Stimulated activated CD8-positive, alpha-beta memory T cell treated with anti-CD3 and anti-CD28 coated beads, Interleukin-2, amount 100 ng/mL, for 1 hour (primary cell): ENCODE data around the gene WRAP53.
A peak's percentile ranks its signal among the peaks of the same experiment; 100 is the strongest.
"Not testable (repeated sequence)": the region's sequence is repeated elsewhere in the genome, so short reads cannot be mapped to it uniquely, and the experiment has no call there.

Experiments
- DNase-seq, 2 donors: peaks; one replicate each; pipeline ENCODE4 v3.0.0-alpha.2; 2020; ENCODE audit warnings: low read depth in 2 of 2

WRAP53 gene

DNA sequence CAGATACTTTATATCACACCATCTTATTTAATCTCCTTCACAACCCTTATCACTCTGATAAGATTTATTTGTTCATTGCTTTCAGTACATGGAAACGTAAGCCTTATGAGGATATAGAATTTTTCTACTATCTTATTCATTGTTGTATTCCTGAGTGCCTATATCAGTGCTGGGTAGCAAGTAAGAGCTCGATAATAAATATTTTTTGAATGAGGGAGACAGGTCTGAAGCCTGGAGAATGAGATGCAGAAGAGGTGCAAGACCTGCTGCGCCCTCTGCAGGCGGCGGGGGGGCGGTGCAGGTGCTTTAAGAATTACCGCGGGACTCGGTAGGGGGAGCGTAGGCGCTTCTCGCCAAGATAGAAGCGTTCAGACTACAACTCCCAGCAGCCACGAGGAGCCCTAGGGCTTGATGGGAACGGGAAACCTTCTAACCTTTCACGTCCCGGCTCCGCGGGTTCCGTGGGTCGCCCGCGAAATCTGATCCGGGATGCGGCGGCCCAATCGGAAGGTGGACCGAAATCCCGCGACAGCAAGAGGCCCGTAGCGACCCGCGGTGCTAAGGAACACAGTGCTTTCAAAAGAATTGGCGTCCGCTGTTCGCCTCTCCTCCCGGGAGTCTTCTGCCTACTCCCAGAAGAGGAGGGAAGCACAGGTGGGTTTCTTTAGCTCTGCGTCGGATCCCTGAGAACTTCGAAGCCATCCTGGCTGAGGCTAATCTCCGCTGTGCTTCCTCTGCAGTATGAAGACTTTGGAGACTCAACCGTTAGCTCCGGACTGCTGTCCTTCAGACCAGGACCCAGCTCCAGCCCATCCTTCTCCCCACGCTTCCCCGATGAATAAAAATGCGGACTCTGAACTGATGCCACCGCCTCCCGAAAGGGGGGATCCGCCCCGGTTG lies at the start of gene WRAP53:
Gene WRAP53 (plus strand): TSS at position 570 of the 900 bp plus-strand sequence. CDS start 172 bp downstream, at position 742.
- DNase-seq = peak; percentile 90 to 92

DNA sequence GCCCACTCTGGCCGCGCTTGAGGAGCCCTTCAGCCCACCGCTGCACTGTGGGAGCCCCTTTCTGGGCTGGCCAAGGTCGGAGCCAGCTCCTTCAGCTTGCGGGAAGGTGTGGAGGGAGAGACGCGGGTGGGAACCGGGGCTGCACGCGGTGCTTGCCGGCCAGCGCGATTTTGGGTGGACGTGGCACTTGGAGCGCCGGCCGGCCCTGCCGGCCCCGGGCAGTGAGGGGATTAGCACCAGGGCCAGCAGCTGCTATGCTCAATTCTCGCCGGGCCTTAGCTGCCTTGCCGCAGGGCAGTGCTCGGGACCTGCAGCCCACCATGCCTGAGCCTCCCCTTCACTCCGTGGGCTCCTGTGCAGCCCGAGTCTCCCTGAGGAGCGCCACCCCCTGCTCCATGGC lies 47.5 kb upstream of the WRAP53 start:
- no peak for DNase-seq

DNA sequence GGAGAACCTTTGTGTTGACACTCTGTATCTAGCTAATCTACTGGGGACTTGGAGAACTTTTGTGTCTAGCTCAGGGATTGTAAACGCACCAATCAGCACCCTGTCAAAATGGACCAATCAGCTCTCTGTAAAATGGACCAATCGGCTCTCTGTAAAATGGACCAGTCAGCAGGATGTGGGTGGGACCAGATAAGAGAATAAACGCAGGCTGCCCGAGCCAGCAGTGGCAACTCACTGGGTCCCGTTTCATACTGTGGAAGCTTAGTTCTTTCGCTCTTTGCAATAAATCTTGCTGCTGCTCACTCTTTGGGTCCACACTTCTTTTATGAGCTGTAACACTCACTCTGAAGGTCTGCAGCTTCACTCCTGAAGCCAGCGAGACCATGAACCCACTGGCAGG lies 46.6 kb upstream of the WRAP53 start:
- not testable (repeated sequence) for DNase-seq

DNA sequence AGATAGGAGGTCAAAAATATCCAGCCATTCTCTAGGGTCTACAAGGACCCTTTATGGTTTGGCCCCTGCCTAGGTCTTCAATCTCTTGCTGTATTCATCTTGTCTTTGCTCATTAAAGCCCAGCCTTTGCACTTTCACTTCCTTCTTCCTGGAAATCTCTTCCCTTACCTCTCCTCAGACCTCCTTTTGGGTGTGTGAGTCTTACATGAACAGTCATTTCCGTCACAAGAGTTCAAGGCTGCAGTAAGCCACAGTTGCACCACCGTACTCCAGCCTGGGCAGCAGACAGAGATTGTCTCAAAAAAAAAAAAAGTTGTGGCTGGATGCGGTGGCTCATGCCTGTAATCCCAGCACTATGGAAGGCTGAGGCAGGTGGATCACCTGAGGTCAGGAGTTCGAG lies 43.5 kb upstream of the WRAP53 start:
- DNase-seq = no peak

DNA sequence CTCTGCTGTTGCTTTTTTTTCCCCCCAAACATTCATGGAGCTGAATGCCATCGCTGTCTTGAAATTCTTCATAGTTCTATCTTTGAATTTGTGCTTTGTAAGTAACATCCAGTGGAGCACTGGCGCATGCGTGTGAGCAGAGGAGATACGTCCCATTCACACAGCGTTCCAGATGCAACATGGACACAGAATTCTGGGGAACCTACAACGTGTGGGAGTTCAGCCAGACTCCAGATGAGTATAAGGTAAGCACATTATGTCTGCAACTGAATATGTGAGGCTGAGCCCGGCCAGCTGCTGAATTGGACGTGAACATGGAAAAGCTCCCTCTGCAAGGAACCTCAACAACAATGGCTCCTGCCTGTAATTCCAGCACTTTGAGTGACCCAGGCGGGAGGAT lies 41.8 kb upstream of the WRAP53 start:
- DNase-seq = no peak

DNA sequence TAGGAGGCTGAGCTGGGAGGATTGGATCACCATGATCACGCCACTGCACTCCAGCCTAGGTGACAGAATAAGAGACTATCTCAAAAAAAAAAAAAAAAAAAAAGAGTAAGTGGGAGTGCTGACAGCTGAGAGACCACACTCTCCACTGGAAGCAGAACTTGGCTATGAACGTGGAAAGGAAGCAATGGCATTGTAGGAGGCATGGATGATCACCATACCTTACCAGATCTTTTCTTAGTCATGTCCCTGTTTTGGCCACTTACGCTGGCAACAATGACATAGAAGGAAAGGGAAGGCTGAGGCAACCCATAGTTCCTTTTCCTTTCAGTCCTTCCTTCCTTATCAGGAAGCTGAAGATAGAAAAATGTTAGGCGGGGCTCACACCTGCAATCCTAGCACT lies 41.3 kb upstream of the WRAP53 start:
- DNase-seq = no peak

DNA sequence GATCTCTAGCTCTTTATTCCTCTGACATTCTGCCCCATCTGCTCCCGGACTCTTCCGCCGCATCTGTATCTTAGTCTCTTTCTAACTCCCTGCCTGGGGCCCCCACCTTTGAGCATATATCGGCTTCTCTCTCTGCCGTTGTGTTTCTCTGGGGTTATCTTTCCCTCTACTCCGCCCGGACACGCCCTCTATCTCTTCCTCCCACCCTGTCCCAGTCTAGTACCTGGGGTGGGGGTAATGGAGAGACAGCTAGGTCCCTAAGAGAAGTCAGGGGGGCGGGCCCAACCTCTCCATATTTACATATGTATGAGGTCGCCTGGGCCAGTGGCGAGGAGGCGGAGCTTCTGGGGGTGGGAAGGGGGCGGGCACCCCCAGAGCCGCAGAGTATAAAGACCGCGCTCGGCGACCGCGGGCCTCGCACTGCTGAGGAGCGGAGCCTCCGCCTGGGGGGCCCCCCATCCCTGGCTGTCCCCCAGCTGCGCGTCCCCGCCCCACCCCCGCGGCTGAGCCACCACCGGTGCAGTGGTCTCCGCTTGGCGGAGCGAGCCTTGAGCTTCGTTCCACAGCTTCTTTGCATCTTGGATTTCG lies 37.7 kb upstream of the WRAP53 start, which contains the start of gene ATP1B2:
Gene ATP1B2 (plus strand): TSS at position 418 of the 588 bp plus-strand sequence. CDS start 593 bp downstream, outside the sequence.
- DNase-seq = peak; percentile 57 to 69

DNA sequence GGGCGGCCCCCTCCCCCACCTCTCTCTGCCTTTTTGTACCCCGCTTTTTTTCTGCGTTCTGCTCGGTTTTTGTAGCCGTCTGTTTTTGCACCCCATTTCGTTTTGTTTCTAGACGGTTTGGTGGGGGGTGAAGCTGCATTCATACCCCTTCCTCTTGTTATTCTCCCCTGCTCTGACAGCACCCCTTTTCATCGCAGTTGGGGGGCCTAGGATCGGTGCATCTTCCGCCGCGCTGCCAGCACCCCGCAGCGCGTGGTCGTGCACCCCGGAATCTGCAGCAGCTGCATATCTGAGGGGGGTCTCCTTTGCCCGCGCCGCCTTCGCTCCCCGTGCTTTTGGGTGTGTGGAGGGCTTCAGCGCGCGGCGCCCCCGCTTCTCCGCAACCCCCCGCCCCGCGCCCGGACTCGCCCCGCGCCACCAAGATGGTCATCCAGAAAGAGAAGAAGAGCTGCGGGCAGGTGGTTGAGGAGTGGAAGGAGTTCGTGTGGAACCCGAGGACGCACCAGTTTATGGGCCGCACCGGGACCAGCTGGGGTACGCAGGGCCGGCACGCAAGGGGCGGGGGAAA lies 37.1 kb upstream of the WRAP53 start:
- DNase-seq = no peak

DNA sequence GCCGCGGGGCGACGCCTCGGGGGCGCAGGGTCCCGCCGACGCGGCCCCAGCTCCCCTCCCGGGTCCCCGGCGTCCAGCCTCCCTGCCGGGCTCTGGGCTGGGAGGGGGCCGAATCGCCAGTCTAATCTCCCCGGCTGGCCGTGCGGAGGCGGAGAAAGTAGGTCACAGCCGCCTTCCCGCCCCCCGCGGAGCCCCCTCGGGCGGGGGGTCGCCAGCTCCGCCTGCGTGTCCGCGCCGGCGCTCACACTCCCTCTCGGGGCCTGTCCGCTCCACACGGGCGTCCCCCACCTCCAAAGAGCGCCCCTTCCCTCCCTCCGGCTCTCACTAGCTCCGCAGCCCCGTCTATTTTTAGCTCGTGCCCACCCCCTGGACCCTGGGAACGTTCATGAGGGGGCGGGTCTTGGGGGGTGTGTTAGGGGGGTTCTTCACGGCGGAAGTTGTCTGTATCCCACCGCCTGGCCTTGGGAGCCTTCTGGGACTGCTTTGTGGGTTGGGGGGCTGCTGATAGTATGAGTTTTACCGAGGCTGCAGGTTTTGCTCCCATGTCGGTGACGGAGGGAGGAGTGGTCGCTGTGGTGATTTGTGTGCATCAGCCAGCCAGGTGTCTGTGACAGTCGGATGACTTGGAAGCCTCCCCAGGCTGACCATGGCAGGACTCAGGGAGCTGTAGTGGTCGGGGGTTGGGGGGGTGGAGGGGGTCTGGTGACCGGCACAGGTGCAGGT lies 36.5 kb upstream of the WRAP53 start:
- DNase-seq = no peak

DNA sequence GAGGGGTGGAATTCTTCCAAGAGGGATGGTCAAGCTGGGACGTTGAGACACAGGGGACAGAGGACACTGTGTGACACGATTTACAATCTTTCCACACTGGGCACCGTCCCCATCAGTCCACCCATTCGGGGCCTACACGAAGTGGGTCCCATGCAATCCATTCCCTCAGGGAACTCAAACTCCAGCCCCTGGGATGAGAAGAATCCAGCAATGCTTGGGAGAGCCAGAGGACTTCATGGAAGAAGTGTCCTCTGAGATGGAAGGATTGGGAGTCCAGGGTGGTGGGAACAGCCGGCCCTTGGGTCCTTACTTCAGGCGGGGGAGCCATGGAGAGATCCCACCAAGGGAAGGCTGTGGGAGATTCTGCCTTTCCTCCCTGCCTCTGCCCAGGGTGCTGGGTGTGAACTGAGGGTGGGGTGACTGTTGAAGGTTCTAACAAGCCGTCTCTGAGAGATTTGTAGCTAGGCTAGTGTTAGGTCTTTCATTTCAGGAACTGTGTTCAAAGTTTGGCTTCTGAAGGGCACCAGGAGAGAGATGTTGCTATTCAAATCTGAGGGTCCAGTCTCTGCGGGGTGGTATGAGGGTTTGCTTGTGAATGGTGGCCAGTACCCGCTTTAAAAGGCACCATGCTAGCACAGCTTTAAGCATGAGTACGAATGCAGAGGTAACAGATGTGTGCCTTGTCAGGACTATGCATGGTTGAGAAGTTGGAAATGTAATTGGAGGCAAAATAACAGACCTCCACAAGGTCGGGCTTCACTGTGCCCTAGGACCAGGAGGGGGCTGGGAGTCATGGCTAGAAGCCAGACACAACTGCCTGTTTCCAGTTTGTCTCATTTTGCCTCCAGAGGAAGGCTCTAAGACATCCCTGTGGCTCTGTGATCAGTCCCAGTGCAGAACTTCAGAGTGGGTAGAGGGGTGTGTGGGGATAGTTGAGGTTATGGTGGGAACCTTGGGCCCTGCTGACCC lies 35.6 kb upstream of the WRAP53 start:
- no peak for DNase-seq

DNA sequence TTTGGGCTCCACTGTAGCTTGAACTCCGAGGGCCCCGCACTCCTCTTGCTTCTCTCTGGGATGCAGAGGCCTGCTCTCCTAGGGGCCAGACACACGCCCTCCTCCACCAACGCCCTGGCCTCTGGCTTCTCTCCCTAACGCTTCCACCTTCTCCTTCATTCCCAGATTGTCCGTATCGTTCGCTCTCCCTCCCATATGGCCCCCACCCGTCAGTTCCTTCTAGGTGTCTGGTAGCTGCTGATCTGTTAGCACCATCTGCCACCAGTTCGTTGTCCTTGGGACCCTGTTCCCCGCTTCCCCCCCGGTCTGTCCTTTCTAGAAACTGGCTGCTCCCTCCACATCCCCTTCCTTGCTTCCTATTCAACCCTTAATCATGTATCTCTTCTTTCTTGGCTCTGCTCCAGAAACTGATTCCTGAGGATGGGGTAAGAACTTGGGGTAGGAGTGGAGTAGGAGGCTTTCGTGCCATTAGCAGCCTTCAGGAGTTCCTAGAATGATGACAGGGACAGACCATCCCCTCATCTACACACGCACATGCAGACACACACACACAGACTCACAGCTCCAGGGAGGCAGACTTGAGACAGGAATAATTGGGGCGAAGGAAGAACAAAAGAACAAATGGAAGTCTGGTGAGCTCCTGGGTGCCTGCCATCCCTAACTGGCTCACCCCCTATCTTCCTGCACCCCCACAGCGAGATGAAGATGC lies 33.3 kb upstream of the WRAP53 start:
- DNase-seq = no peak

DNA sequence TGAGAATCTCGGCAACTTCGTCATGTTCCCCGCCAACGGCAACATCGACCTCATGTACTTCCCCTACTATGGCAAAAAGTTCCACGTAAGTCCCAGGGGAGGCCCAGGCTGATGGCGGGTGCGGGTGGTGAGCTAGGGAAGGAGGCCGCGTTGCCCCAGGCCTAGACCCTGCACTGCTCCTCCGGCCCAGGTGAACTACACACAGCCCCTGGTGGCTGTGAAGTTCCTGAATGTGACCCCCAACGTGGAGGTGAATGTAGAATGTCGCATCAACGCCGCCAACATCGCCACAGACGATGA lies 32.8 kb upstream of the WRAP53 start:
- no peak for DNase-seq

DNA sequence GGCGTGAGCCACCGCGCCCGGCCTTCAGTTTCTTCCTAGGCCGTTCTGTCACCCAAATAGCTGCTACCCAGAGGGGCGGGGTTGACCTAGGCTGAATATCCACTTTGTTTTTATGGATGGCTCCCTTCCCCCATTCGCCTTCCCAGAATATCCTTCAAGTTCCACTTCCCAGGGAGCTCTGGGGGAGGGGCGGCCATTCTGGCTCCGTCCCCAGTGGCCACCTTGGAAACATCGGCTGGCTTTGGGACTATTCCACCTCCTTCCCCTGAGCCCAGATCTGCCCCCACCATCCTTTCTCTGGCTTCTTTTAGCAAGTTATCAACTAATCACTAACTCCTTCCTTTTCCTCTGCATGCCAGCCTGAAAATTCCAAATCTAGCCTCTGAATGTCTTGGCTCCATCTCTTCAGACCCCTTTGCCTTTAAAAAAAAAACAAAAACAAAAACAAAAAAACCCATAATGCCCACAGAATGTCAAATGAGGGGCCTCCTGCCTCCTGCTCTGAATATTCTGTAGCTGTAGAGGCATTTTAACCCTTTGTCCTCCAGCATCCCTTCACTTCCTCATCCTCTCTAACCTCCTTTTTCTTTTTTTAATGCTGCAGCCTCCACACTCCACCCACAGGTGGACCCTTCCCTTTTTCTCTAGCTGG lies 31.2 kb upstream of the WRAP53 start:
- DNase-seq = no peak

DNA sequence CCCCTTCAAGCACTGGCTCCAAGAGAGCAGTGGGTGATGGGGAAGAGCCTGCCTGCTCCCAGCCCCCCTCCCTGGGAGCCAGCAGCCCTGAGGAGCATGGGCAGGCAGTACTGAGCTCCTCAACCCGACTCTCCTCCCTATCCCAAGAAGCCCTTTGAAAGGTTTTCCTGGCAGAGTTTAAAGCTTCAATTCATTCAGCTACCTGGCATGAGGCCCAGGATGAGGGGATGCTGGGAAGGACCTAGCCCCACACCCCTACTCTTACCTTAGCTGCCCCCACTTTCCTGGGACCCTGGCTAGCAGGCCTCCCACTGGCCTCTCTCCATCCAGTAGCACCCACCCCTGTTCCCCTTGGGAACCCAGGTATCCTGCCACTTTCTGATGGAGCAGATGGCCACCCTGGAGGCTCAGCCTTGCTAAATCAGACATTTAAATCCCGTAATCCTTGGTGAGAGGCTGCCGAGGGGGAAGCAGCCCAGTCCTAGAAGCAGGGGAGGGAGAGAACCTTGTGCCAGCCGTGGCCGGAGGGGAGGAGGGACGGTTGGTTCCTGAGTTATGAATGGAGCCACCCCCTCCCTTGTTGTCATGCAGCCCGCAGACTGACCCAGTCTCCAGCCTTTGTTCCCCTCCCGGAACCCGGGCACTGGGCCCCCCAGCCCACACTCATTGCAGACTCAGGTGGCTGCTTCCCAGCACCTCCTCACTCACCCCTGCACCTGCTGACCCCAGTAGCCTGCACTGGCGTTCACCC lies 20.4 kb upstream of the WRAP53 start:
- DNase-seq = no peak

DNA sequence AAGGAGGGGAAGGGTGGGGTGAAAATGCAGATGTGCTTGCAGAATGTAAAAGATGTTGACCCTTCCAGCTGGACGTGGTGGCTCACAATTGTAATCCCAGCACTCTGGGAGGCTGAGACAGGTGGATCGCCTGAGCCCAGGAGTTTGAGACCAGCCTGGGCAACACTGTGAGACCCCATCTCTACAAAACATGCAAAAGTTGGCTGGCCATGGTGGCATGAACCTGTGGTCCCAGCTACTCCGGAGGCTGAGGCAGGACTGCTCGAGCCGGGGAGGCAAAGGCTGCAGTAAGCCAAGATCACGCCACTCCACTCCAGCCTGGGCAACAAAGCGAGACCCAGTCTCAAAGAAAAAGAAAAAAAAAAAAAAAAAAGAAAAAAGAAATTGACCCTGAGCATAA lies 19.8 kb upstream of the WRAP53 start:
- no peak for DNase-seq

DNA sequence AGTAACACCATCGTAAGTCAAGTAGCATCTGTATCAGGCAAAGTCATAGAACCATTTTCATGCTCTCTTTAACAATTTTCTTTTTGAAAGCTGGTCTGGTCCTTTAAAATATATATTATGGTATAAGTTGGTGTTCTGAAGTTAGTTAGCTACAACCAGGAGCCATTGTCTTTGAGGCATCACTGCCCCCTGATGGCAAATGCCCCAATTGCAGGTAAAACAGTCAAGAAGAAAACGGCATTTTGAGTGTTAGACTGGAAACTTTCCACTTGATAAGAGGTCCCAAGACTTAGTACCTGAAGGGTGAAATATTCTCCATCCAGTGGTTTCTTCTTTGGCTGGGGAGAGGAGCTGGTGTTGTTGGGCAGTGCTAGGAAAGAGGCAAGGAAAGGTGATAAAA lies 15.0 kb upstream of the WRAP53 start:
- no peak for DNase-seq

DNA sequence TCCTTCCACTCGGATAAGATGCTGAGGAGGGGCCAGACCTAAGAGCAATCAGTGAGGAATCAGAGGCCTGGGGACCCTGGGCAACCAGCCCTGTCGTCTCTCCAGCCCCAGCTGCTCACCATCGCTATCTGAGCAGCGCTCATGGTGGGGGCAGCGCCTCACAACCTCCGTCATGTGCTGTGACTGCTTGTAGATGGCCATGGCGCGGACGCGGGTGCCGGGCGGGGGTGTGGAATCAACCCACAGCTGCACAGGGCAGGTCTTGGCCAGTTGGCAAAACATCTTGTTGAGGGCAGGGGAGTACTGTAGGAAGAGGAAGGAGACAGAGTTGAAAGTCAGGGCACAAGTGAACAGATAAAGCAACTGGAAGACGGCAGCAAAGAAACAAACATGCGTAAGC lies 13.3 kb upstream of the WRAP53 start:
- no peak for DNase-seq

DNA sequence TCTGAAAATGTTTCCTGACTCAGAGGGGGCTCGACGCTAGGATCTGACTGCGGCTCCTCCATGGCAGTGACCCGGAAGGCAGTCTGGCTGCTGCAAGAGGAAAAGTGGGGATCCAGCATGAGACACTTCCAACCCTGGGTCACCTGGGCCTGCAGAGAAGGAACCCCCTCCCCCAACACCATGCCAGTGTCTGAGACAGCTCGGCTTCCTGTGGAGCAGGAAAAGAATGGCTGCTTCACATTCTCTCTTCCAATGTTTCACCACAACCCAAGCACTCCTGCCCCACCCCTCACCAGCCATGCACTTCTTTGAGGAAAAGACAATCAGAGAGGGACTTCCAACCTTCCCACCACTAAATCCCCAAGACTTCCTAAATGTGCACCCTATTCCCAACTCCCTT lies 11.7 kb upstream of the WRAP53 start:
- DNase-seq = no peak

DNA sequence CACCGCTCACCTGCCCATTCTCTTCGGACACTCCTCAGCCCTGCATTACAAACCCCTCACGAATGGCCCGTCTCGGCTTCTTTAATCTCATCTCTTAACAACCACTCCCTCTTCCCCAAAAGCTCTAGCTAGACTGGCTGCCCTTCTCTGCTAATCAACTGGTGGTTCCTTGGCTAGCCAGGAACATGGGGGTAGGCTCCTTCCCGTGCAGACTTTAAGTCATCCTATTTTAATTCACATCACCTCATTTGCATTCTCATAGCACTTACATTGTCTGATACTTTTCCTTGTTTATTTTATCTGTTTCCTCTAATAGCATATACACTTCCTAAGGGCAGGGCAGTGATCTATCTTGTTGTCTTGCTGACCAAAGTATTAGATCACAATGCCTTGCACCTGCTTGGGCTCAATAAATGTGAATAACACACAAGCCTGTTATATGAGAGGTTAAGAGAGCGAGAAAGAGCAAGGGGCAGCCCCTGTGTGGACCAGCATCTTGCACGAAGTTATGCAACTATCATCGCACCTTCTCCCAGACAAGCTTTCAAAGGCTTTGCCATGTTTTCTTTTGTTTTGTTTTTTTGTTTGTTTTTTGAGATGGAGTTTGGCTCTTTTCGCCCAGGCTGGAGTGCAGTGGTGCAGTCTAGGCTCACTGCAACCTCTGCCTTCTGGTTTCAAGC lies 10.7 kb upstream of the WRAP53 start:
- DNase-seq = no peak
